ES-I3 (cell line): ENCODE data around the gene SENP1.

Source experiments
- H3K36me3 ChIP-seq: 2 replicates; pipeline ENCODE4 v1.6.1; 2013; ENCODE audit warnings: mild to moderate bottlenecking, low read length, control low read depth, moderate library complexity; ENCODE audit not compliant: insufficient read depth
- H3K4me1 ChIP-seq: 2 replicates; pipeline ENCODE4 v1.6.1; 2013; ENCODE audit warnings: mild to moderate bottlenecking, control low read depth, low read length; ENCODE audit not compliant: insufficient read depth
- H3K9ac ChIP-seq: 2 replicates; pipeline ENCODE4 v1.6.1; 2013; ENCODE audit warnings: low read depth, mild to moderate bottlenecking, low read length, moderate library complexity
- H3K9me3 ChIP-seq: 2 replicates; pipeline ENCODE4 v1.6.1; 2013; ENCODE audit warnings: mild to moderate bottlenecking, low read length, moderate library complexity; ENCODE audit not compliant: control insufficient read depth, insufficient read depth

The SENP1 gene

DNA sequence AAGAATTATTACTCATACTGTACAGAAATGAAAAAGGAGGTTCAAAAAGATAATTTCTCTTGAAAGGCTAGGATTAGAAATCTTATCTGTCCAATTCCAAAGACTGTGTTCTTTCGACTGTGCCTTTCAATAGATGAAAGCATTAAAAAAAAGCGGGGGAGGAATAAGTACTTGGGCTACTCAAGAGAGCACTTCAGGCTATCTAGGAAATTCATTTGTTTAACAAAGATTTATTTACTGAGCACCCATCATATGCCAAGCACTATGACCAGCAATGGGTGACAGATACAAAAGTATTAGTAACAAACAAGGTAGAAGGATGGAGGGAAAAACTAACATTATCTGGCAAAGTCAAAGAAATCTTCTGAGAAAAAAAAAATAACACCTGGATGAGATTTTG is 37.4 kb downstream of the SENP1 start:
- peaks cover 3% of the 10 kb centered on the region; the same call in 1 of the 2 replicates for H3K36me3 ChIP-seq

DNA sequence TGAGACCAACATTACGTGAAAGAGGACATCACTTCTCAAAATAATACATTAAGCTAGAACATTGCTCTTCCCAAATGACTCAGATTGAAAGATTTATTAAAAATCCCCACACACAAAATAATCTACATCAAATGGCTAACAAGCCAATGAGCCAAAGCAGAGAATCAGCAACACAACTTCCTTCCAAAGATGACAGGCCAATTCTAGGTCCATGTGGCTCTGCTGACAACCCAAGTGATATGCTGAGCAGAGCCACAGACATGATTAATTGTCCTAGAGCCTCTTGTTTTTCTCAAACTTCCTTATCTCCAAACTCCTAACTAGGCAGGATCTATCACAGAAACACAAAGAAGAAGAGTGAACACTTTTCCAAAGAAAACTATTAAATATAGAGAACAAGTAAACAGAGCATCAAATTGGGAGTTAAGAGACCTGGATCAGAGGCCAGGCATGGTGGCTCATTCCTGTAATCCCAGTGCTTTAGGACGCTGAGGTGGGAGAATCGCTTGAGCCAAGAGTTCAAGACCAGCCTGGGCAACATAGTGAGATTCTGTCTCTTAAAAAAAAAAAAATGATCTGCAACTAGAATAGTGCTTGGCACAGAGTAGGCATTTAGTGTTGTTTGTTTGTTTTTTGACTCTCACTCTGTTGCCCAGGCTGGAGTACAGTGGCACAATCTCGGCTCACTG is 38.5 kb downstream of the SENP1 start:
- no peaks in the 10 kb centered on the region; the same call in 1 of the 2 replicates for H3K36me3 ChIP-seq
- H3K9me3 ChIP-seq = no peaks in the 10 kb centered on the region
- no peaks in the 10 kb centered on the region for H3K4me1 ChIP-seq
- H3K9ac ChIP-seq = no peak overlapping the region

More for the DNA sequence above, 37.4 kb downstream of the SENP1 start:
- no peak overlapping the region for H3K9ac ChIP-seq
- no peaks in the 10 kb centered on the region for H3K4me1 ChIP-seq
- H3K9me3 ChIP-seq = no peaks in the 10 kb centered on the region

DNA sequence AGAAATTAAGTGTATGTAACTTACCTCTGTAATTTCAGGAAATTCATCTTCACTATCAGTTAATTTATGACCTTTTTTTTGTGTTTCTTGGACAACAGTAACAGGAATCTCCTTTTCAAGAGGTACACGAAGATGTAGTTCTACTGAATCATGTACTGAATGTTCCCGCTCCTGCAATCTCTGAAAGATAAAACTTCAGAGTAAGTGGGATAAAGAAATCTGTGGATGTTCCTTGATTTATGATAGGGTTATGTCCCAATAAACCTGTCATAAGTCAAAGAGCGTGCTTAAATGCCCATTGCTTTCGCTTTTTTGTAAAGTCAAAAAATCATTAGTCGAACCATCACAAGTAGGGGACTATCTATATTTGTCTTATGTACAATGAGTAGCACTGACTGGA is 40.8 kb downstream of the SENP1 start:
- Histone ChIP-seq H3K4me1 (no peaks in the 10 kb centered on the region), H3K9ac (no peak overlapping the region), H3K36me3 (peaks cover 3% of the 10 kb centered on the region; the same call in 1 of the 2 replicates), H3K9me3 (no peaks in the 10 kb centered on the region)

DNA sequence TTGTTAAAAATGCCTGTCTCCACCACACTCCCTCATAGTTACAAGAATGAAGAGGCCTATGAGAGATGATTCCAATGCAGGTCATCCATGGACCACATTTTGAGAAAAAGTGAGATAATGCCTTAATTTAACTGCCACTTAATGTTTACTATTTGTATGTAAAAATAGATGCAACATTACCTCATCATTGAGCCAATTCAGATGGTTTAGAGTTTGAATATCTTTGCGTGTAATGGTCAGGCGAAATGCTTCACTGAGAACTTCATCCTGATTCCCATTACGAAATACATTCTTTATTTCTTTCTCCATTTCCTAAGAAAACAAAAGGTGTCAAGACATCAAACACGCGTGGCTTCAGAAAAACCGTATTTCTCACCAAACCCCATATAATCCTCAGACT is 42.3 kb downstream of the SENP1 start:
- Histone ChIP-seq H3K4me1 (no peaks in the 10 kb centered on the region), H3K36me3 (peaks cover 3% of the 10 kb centered on the region; the same call in 1 of the 2 replicates), H3K9ac (no peak overlapping the region), H3K9me3 (no peaks in the 10 kb centered on the region)

DNA sequence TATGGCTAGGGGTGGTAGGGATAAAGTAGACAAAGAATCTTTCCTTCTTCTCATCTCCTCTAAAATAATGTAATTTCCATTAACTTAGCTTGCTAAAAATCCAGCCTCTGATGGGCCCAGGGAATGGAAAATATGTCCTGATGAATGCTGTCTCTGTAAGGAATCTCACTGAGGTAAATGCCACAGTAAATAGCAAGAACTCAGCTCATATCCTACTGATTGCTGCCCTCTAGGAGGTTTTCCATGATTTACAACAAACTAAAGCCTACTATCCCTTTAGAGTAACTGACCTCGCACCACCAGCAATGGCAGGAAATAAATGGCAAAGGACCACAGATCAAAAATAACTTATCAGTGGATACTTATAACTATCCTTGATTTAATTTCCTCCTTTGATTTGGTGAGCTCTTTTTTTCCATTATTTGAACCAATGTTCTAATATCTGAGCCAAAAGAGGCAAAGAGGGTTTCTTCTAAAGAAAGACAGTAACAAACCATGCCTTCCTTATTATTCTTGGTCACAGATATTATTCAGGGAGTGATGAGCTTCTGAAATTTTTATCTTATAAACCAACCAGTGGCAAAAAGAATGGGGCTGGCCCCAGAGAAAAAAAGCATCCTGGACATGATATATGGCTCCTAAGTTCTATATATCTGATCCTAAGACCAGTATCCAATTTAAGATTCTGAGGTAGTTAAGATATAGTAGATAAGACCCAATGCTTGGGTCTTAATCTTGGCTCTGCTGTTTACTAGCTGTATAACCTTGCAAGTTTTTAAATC is 43.8 kb downstream of the SENP1 start:
- H3K9me3 ChIP-seq = no peaks in the 10 kb centered on the region
- no peaks in the 10 kb centered on the region for H3K4me1 ChIP-seq
- H3K36me3 ChIP-seq = peaks cover 3% of the 10 kb centered on the region; the same call in 1 of the 2 replicates
- no peak overlapping the region for H3K9ac ChIP-seq

DNA sequence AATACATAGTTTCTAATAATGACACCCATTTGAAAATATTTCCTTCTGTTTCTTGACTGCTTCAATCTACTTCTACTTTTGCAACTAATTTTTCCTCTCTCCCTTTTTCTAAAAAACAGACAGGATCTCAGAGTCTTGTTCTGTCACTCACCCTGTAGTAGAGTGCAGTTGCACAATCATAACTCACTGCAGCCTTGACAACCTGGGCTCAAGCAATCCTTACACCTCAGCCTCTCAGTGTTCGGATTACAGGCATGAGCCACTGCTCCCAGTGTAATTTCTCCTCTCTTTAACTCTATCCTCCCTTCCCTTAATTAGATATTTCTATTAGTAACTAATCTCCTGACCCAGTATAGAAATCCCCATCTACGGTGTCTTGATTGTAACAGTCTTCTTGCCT is 45.4 kb downstream of the SENP1 start:
- Histone ChIP-seq H3K36me3 (peaks cover 3% of the 10 kb centered on the region; the same call in 1 of the 2 replicates), H3K9ac (no peak overlapping the region), H3K9me3 (no peaks in the 10 kb centered on the region), H3K4me1 (no peaks in the 10 kb centered on the region)

DNA sequence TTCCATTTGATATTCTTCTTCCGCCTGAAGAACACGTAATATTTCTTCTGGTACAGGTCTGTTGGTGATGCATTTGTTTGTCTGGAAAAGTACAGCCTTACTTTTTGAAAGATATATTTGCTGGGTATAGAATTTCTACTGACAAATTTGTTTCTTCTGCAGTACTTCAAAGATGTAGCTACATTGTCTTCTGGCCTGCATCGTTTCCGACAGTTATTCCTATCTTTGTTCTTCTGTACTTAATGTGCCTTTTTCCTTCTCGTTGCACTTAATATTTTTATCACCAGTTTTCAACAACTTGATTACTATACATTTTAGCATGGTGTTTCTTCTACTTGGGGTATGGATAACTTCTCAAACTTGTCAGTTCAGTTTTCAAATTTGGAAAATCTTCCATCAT is 47.1 kb downstream of the SENP1 start:
- H3K36me3 ChIP-seq = peaks cover 3% of the 10 kb centered on the region; the same call in 1 of the 2 replicates

DNA sequence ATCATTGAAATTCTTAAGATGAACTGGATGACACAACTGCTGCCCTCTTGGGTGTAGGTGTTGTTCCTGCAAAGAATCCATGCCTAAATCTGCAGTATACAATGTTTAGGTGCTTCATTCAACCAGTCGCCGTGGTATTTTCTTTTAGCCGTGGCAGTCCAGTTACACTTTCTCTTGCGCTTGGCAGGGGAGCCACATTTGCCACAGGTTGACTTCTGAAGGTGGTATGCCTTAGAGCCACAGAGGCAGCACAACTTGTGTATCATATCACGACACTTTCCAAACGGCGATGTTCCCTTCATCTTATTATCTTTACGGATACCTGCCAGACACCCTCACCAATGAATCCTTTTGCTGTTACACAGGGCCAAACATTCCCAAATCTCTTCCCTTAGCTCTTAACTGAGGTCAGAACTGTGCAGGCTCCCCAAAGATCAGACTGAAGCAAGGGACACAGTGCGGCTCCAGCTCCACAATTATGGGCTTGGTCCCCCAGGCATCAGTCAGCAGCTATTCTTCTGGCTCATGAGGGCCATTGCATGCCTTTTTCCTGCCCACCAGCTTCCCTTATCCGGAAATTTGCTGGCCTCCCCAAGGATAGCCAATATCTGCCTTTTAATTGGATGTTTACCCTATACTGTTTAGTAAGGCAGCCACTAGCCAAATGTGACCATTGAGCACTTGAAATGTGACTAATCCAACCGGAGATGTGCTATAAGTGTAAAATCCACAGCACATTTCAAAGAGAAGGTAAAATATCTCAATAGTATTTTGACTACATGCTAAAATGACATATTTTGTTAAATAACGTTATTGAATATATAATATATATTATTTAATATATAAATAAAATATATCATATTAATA is 50.7 kb downstream of the SENP1 start:
- no peak overlapping the region for H3K9ac ChIP-seq
- H3K4me1 ChIP-seq = no peaks in the 10 kb centered on the region
- H3K36me3 ChIP-seq = no peaks in the 10 kb centered on the region; the same call in 1 of the 2 replicates
- no peaks in the 10 kb centered on the region for H3K9me3 ChIP-seq

More for the DNA sequence above, 47.1 kb downstream of the SENP1 start:
- no peak overlapping the region for H3K9ac ChIP-seq
- no peaks in the 10 kb centered on the region for H3K4me1 ChIP-seq
- H3K9me3 ChIP-seq = no peaks in the 10 kb centered on the region

DNA sequence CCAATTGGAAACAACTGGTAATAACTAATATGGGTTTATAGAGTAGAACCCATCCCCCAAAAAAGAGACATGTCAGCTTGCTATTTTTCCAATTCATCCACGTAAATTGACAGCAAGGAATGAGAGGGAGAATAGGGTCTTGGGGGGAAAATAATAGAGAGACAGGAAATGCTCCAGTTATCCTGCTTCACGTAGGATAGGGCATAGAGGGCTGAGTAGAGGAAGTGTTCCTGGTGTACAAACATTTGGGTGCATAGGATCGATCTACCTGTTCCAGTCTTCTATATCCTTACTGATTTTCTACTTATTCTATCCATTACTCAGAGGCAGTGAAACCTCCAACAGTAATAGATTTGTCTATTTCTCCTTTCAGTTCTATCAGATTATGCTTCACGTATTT is 52.0 kb downstream of the SENP1 start:
- H3K9me3 ChIP-seq = no peaks in the 10 kb centered on the region
- no peaks in the 10 kb centered on the region for H3K4me1 ChIP-seq
- H3K9ac ChIP-seq = no peak overlapping the region
- no peaks in the 10 kb centered on the region; the same call in 1 of the 2 replicates for H3K36me3 ChIP-seq

DNA sequence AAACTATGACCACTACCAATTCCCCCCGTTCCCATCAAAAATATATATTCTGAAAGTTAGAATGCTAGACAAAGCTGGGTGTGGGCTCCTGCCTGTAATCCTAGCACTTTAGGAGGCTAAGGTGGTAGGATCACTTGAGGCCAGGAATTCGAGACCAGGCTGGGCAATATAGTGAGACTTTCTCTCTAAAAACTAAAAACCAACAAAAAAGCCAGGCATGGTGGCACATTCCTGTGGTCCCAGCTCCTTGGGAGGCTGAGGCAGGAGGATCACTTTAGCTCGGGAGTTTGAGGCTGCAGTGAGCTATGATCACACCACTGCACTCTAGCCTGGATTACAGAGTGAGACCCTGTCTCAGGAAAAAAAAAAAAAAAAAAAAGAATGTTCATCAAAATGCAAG is 52.8 kb downstream of the SENP1 start:
- Histone ChIP-seq H3K4me1 (no peaks in the 10 kb centered on the region), H3K9me3 (no peaks in the 10 kb centered on the region), H3K9ac (no peak overlapping the region), H3K36me3 (no peaks in the 10 kb centered on the region; the same call in 1 of the 2 replicates)

DNA sequence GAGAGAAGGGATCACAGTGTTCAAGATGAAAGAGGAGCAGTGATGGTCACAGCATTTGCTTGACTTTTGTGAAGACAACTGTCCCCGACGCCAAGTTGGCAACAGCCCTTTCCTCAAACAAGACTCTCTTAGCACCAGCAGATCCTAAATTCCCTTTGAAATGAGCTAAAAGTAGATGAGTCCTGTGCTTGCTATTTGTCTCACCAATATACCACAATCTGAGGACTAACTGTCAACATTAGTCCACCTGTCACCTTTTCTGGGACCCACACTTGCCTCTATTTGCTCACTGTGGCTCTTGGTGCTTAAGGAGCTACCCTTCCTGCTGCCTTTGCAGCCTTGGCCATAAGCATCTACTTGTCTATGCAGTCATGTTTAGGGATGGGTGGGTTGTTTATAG is 54.2 kb downstream of the SENP1 start:
- Histone ChIP-seq H3K9ac (no peak overlapping the region), H3K36me3 (no peaks in the 10 kb centered on the region; the same call in 1 of the 2 replicates), H3K9me3 (no peaks in the 10 kb centered on the region), H3K4me1 (no peaks in the 10 kb centered on the region)

DNA sequence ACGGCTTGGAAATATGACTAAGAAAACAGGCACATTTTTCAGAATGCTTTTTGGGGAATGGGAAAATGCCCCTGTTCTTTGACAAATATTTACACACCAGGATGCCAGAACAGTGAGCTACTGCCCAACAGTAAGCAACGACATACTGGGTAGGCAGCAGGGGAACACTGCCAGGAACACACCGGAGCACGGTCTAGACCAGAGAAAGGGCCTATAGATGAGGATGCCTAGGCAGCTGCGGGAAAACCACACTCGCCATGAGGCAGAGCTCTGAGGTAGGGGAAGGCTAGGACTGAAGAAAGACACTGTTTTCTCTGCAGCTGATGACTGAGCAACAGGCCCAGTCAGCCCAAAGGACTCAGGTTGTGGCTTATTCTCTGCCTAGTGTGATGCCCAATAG is 55.7 kb downstream of the SENP1 start:
- Histone ChIP-seq H3K9me3 (no peaks in the 10 kb centered on the region), H3K36me3 (peaks cover 7% of the 10 kb centered on the region; the same call in 1 of the 2 replicates), H3K9ac (no peak overlapping the region), H3K4me1 (no peaks in the 10 kb centered on the region)

DNA sequence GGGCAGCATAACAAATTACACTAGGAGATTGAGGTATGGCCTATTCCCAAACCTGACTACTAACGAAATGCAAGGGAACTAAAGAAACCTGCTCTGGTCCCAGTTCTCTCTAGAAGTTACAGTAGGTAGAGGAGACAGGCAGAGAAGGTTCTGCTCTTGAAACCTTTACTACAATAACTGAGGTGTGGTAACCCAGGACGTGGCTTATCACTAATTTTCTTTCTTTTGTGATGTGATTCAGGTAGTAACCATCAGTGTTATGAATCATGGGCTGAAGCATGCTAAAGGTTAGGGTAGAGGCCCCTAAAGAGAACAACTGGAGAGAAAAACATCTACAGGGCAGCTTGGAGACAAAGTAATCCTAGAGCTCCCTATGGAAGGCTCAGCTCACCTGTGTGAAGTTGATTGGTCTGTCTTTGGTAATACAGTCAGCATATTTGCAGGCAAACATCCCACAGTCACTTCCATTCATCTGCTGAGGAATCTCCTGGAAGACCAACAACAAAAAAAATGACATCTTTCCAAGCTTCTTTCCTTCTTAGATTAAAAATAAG is 59.8 kb downstream of the SENP1 start:
- Histone ChIP-seq H3K9ac (no peak overlapping the region), H3K9me3 (no peaks in the 10 kb centered on the region), H3K4me1 (no peaks in the 10 kb centered on the region), H3K36me3 (peaks cover 7% of the 10 kb centered on the region; the same call in 1 of the 2 replicates)
